H1 (cell line): ENCODE data around the gene GPR17. TPM values are rescaled to one million over a fixed set of nuclear protein-coding genes. Genes with fewer than 3 reads are reported as not detected.

ENCODE experiments used
- KDM5A ChIP-seq: fragments of 200-600 bp; IDR thresholded peaks from 2 replicates; pipeline ENCODE4 v1.7.1; 2012; ENCODE audit warnings: mild to moderate bottlenecking, low read length, inconsistent platforms, mixed read lengths
- polyA plus RNA-seq, 7 experiments: library from polyadenylated mRNA; depleted of rRNA in 3 of 7; stranded (reverse) in 5 of 7; unstranded in 2 of 7; fragments of >200 nt in 5 of 7; fragments of 200-250 nt in 2 of 7; gene quantifications; 1 replicate in 5 of 7; 2 replicates in 1 of 7; 4 replicates in 1 of 7; pipeline versions ENCODE4 v1.2.1 to v1.2.3, GENCODE V29; 2011 to 2013; ENCODE audit warnings: missing spikeins in 2 of 7, mixed read lengths in 2 of 7
- total RNA-seq: library from RNA; stranded (reverse); fragmentation: NEBNext Ultra II Directional; extraction: Animal tissue kit (Norgen Biotek cat#: 25700); gene quantifications from 2 replicates; pipeline ENCODE4 v1.2.1, GENCODE V29; 2021
- TF ChIP-seq, protein P1 (sequence below): fragments of 300-600 bp; sonication (generic); IDR thresholded peaks from 2 replicates; pipeline ENCODE4 v1.7.1; 2012; ENCODE audit warnings: low read length, moderate library complexity, mild to moderate bottlenecking, inconsistent platforms; ENCODE audit not compliant: insufficient replicate concordance

The GPR17 gene
- total and polyA plus RNA-seq, 2 of the 8 experiments (the other 6 are each of a cell fraction or from before 2014, with no cell fraction given) = 0.03 TPM; not detected in 1

- TF ChIP-seq, protein P1, sequence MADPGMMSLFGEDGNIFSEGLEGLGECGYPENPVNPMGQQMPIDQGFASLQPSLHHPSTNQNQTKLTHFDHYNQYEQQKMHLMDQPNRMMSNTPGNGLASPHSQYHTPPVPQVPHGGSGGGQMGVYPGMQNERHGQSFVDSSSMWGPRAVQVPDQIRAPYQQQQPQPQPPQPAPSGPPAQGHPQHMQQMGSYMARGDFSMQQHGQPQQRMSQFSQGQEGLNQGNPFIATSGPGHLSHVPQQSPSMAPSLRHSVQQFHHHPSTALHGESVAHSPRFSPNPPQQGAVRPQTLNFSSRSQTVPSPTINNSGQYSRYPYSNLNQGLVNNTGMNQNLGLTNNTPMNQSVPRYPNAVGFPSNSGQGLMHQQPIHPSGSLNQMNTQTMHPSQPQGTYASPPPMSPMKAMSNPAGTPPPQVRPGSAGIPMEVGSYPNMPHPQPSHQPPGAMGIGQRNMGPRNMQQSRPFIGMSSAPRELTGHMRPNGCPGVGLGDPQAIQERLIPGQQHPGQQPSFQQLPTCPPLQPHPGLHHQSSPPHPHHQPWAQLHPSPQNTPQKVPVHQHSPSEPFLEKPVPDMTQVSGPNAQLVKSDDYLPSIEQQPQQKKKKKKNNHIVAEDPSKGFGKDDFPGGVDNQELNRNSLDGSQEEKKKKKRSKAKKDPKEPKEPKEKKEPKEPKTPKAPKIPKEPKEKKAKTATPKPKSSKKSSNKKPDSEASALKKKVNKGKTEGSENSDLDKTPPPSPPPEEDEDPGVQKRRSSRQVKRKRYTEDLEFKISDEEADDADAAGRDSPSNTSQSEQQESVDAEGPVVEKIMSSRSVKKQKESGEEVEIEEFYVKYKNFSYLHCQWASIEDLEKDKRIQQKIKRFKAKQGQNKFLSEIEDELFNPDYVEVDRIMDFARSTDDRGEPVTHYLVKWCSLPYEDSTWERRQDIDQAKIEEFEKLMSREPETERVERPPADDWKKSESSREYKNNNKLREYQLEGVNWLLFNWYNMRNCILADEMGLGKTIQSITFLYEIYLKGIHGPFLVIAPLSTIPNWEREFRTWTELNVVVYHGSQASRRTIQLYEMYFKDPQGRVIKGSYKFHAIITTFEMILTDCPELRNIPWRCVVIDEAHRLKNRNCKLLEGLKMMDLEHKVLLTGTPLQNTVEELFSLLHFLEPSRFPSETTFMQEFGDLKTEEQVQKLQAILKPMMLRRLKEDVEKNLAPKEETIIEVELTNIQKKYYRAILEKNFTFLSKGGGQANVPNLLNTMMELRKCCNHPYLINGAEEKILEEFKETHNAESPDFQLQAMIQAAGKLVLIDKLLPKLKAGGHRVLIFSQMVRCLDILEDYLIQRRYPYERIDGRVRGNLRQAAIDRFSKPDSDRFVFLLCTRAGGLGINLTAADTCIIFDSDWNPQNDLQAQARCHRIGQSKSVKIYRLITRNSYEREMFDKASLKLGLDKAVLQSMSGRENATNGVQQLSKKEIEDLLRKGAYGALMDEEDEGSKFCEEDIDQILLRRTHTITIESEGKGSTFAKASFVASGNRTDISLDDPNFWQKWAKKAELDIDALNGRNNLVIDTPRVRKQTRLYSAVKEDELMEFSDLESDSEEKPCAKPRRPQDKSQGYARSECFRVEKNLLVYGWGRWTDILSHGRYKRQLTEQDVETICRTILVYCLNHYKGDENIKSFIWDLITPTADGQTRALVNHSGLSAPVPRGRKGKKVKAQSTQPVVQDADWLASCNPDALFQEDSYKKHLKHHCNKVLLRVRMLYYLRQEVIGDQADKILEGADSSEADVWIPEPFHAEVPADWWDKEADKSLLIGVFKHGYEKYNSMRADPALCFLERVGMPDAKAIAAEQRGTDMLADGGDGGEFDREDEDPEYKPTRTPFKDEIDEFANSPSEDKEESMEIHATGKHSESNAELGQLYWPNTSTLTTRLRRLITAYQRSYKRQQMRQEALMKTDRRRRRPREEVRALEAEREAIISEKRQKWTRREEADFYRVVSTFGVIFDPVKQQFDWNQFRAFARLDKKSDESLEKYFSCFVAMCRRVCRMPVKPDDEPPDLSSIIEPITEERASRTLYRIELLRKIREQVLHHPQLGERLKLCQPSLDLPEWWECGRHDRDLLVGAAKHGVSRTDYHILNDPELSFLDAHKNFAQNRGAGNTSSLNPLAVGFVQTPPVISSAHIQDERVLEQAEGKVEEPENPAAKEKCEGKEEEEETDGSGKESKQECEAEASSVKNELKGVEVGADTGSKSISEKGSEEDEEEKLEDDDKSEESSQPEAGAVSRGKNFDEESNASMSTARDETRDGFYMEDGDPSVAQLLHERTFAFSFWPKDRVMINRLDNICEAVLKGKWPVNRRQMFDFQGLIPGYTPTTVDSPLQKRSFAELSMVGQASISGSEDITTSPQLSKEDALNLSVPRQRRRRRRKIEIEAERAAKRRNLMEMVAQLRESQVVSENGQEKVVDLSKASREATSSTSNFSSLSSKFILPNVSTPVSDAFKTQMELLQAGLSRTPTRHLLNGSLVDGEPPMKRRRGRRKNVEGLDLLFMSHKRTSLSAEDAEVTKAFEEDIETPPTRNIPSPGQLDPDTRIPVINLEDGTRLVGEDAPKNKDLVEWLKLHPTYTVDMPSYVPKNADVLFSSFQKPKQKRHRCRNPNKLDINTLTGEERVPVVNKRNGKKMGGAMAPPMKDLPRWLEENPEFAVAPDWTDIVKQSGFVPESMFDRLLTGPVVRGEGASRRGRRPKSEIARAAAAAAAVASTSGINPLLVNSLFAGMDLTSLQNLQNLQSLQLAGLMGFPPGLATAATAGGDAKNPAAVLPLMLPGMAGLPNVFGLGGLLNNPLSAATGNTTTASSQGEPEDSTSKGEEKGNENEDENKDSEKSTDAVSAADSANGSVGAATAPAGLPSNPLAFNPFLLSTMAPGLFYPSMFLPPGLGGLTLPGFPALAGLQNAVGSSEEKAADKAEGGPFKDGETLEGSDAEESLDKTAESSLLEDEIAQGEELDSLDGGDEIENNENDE = no peak
- TF ChIP-seq KDM5A = no peak
- TF ChIP-seq, all 59 proteins: peak for 0
Measured at GRCh38 chr2:127628767-127629614, 17.0 kb upstream of the GPR17 start (continued).
